ENCODE measurements around the gene TAF1.

- TF ChIP-seq CTCF (IDR thresholded peaks at IDR 0.05; ENCODE audit: low read length) (no peak), EZH2 (IDR thresholded peaks at IDR 0.05; ENCODE audit: borderline replicate concordance, low read length) (no peak)
Measured at GRCh38 chrX:71364221-71364620, 1.9 kb upstream of the TAF1 start.

Data from OCI-LY1 (cell line).